ENCODE data around the gene KLHL35. TPM values are rescaled to one million over a fixed set of nuclear protein-coding genes. Genes with fewer than 3 reads are reported as not detected.
"Not testable (repeated sequence)": the region's sequence is repeated elsewhere in the genome, so short reads cannot be mapped to it uniquely, and the experiment has no call there.

Gene KLHL35
- polyA plus RNA-seq, 4 donors: 0.48 to 1.6 (median 0.82) TPM

DNA sequence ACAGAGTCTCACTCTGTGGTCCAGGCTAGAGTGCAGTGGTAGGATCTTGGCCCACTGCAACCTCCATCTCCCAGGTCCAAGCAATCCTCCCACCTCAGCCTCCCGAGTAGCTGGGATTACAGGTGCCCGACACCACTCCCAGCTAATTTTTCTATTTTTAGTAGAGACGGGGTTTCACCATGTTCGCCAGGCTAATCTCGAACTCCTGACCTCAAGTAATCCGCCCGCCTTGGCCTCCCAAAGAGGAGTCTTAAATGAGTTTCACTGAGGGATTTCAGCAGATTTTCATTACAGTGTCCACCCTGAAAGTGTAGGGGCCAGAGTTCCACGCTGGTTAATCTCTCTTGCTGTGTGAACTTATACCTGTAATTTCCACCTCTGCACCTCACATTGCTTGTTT lies 34.1 kb downstream of the KLHL35 start:
- no peak for DNase-seq (ENCODE audit: low read depth in 4 of 4, low spot score in 2 of 4)

DNA sequence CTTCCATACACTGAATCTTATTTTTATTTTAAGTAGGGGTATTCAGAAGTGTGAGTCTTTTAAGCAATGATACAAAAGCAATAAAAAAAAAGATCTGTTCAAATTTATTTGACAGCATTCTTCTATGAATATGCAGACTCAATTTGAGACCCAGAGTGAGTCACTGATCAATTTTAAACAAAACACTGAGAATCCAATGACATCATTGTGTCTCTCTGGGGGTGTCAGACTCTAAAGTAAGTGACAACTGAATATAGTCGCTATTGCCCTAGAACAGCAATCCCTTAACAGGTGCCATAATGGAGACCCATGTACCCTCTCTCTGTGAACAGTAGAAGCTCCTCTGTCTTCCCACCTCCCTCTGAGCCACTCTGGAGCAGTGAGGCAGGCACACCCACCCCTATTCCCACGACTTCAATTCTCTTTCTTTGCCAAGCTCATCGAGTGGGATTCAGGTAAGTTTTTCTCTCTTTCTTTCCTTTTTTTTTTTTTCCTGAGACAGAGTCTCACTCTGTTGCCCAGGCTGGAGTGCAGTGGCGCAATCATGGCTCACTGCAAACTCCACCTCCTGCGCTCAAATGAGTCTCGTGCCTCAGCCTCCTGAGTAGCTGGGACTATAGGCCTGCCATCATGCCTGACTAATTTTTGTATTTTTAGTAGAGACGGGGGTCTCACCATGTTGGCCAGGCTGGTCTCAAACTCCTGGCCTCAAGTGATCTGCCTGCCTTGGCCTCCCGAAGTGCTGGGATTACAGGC lies 38.7 kb downstream of the KLHL35 start:
- no peak for DNase-seq (ENCODE audit: low read depth in 4 of 4, low spot score in 2 of 4)

DNA sequence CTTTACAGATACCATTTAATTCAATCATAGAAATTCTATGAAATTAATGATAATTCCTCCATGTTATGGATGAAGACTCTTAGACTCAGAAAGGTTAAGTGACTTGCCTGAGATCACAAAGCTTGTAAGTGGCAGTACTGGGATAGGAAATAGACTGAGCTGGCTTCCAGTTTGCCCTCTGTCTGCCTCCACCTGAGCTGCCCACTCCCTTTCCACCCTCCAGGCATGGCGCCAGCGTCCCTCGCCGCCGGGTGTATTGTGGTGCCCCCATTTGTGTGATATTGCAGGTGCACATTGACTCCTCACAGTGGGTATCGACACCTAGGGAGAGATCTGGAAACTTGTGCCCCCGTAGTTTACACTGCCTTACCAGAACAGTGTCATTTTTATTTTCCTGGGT lies 43.1 kb downstream of the KLHL35 start:
- no peak for DNase-seq (ENCODE audit: low read depth in 4 of 4, low spot score in 2 of 4)

DNA sequence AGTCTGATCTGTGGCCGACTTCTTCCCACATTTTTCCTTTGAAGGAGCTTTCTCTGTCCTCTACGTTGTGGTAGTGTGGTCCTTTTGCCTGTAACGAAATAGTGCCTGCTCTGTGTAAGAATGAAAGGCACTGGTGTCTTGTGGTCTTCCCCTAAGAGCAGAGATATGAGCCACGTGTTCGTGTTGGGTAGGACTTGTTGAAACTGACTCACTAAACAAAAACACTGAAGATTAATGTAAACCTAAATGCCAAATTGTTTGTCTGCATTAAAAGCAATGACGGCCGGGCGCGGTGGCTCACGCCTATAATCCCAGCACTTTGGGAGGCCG lies 43.8 kb downstream of the KLHL35 start:
- DNase-seq (ENCODE audit: low read depth in 4 of 4, low spot score in 2 of 4): no peak

DNA sequence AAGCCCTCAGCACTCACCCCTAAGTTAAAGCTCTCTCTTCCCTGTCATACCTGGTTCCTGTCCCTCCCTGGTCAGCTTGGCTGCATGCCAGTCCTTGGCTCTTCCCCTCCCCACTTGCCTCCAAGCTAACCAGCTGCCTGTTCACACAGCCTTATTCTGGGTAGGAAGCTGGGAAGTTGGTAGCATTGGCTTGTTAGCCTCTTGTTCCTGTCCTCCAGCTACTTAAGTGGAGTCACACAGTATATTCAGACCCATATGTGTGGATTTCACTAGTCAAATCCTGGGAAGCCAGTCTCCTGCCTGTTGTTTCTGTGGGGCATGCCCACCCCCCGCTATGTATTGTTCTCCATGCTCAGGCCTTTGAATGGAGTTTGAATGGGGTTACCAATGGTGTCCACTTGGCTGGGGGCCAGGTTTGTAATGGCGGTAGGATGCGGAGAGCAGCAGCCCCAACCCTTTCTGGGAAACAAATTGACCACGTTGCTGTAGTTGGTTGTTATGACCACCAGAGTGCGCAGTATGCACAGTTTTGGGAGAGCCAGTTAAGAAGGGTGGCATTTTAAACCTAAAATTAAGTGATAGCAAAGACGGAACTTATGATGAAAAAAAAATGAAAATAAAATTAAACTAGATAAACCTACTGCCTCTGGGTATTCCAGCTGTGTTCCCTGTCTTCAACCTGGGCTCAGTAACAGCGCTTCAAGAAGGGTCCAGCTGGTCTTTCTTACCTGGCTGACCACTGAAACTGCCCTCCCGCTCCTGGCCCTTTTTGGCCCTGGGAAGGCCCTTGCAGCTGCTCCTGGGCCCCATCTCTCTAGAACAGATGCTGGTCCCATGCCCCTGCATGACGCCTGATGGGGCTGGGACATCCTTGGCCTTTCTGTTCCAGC lies 44.4 kb downstream of the KLHL35 start:
- peak in 2 of 4 donors; percentile 40 to 76 for DNase-seq (ENCODE audit: low read depth in 4 of 4, low spot score in 2 of 4)

DNA sequence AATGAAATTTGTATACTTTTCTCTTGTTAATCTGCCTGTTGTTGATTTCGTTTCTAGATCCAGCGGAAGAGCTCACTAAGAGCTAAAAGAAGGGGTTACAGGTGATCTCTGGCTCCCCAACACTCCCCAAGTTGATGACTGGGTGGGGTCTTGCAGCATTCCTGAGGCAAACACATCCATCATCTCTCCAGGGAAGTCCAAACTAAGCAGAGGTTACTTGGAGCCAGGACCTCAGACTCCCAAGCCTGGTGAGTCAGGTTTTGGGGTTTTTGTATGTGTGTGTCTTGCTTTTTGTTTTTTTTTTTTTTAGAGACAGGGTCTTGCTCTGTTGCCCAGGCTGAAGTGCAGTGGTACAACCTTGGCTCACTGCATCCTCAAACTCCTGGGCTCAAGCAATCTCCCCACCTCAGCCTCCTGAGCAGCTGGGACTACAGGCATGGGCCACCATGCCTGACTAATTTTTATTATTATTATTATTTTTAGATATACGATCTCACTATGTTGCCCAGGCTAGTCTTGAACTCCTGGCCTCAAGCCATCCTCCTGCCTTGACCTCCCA lies 45.2 kb downstream of the KLHL35 start:
- DNase-seq (ENCODE audit: low read depth in 4 of 4, low spot score in 2 of 4): no peak

DNA sequence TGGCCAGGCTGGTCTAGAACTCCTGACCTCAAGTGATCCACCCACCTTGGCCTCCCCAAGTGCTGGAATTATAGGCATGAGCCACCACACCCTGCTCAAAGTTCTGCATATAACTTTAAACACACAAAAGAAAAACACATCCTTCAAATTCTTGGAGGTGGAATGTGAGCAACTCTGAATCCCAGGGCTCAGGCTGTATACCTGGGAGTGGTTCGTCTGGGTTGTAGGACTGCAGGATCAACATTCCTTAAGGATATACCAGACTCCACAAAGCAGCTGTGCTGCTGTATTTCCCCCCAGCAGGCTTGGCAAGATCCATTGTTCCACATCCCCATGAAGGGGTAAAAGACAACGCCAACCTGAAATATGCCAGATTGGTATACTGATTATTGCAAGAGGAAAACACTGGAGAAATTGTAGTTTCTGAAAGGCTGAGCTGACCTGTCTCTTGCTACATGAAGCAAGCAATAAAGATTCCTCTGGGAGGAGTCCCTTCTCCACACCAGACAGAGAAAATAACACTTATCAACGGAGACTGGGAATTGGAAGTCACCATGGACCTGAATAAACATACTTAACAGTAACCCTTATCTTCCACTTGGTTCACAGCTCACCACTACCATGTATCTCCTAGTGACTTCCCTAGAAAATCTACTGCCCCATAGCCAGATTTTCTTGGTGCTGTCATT lies 45.9 kb downstream of the KLHL35 start:
- no peak for DNase-seq (ENCODE audit: low read depth in 4 of 4, low spot score in 2 of 4)

DNA sequence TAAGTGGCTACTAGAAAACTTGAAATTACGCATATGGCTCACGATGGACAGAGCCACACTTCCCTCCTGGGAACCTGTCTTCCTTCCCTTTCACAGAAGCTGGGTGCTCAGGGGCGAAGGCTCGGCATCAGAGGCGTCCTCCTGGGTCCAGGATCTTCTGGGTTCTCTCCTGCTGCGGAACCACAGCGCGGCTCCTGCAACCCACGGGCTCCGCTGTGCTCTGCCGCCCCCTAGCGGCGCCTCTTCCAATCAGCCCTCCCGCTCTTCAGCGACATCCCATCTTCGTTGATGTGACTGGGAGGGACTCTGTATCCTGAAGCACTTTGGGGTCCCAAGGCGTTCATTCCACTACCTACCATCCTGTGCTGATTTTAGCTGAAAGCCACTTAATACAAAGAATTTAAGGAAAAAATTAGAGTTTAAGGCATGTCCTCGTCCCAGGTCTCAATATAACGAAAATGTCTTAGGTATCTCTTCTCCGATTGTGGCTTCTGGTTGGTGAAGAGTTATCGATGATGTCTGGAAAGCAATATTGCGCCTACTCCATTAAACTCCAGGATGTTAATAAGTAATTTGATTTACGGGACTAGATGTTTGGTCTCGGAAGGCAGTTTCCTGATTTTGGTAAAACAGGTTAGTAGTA lies 48.4 kb downstream of the KLHL35 start:
- peak in 2 of 4 donors; percentile 25 to 40 for DNase-seq (ENCODE audit: low read depth in 4 of 4, low spot score in 2 of 4)

DNA sequence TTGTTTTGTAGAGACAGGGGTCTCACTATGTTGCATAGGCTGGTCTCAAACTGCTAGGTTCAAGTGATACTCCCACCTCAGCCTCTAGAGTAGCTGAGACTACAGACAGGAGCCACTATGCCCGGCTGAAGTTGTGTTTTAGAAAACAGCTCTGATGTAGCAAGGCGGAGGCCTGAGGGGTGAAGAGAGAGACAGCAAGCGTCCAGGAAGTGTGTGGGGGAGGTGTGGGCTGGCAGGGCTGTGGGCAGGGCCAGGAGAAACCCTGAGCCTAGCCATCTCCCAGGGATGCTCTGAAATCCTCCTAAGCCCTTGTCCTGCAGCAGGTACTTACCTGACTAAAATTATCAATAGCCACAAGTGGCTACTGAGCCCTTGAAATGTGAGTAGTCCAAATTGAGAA lies 49.8 kb downstream of the KLHL35 start:
- DNase-seq (ENCODE audit: low read depth in 4 of 4, low spot score in 2 of 4): no peak

DNA sequence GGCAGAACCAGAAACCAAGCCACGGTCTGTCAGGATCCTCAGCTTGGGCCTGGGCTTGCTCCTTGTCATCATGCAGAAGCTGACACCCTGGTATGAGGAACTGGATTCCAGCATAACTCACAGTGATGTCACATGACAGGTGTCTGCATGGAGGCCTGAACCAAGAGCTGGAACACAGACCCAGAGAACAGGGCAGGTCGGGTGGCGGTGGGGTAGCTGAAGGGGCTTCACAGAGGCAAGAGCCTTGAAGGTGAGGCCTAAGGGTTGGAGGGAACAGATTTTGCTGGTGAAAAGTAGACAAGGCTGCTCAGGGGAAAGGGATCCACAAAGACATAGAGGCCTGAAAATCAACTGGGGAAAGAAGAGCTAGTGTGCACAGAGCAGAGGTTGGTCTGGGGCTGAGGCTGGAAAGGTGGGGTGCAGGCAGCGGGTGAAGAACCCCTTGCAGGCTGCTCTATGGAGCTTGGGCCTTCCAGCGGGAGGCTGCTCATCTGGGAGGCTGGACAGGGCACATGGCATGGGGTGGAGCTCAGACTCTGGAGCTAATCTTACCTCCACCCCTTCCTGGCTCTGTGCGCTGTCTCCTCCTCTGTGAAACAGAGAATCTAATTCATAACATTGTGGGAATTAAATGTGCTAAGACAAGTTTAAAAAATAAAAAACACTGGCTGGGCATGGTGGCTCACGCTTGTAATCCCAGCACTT lies 52.1 kb downstream of the KLHL35 start:
- no peak for DNase-seq (ENCODE audit: low read depth in 4 of 4, low spot score in 2 of 4)

DNA sequence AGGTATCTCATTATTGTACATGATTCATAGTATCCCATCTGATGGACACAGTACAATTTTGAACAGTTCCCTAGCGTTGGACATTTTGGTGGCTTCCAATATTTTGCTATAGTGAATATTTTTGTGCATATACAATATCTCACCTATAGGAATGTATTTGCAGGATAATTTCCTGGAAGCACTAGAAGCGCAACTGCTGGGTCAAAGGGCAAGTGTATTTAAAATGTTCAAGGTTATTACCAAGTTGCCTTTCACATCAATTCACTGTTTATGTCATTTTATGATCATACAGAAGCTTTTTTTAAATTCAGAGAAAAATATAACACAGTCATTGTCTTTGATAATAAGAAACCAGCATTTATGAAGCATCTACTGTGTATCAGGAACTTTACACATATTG lies 52.8 kb downstream of the KLHL35 start:
- DNase-seq (ENCODE audit: low read depth in 4 of 4, low spot score in 2 of 4): no peak

DNA sequence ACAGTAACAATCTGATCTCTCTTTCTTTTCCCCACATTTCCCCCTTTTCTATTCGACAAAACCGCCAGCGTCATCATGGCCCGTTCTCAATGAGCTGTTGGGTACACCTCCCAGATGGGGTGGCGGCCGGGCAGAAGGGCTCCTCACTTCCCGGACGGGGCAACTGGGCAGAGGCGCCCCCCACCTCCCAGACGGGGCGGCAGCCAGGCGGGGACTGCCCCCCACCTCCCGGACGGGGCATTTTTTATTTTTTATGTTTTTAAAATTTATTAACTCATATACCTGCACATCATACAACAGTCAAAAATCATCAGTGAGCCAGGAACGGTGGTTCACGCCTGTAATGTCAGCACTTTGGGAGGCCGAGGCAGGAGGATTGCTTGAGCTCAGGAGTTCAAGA lies 54.2 kb downstream of the KLHL35 start:
- DNase-seq (ENCODE audit: low read depth in 4 of 4, low spot score in 2 of 4): not testable (repeated sequence)

DNA sequence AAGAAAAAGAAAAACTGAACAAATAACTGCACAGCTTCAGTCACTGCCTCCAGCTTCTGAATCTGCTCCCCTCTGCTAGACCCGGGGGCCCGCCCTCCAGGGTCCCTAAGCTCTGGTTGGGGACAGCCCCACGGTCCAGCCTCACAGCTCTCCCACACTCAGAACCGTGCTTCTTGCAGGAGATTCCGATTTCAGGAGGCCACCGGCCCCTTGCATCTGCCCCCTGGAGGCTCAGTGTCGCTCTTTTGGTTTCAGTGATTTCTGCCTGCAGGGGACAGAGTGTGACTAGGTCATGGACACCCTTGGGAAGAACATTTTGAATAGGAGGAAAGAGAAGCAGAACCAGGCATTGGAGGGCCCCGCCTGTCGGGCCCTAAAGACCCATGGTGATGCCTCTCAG lies 56.8 kb downstream of the KLHL35 start:
- no peak for DNase-seq (ENCODE audit: low read depth in 4 of 4, low spot score in 2 of 4)

DNA sequence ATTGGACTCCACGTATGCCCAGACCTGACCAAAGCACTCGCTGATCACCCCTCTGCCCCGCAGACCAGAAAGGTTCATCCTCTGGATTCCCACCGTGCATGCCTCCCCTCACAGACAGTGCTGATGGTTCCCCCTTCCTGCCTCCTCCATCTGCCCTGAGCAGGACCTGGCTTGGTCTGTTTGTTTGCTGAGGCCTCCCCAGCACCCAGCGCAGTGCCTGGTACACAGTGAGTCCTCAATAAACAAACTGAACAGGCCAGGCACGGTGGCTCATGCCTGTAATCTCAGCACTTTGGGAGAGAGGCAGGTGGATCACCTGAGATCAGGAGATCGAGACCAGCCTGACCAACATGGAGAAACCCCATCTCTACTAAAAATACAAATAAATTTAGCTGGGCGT lies 57.4 kb downstream of the KLHL35 start:
- no peak for DNase-seq (ENCODE audit: low read depth in 4 of 4, low spot score in 2 of 4)

DNA sequence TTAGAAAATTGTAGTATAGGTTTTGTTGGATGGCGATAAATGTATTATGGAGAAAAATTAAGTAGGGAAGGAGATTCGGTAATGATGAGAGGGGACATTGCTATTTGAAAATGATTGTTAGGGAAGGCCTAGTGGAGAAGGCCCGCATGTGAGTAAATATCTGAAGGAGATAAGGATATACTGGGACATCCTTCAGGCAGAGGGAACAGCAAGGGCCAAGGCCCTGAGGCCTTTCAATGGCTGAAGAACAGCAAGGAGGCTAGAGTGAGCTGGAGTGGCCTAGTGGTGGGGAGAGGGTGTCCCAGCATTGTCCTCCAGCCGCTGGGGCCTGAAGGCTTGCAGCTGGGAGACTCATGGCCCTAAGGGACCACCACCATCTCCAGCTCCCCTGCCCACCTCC lies 58.4 kb downstream of the KLHL35 start:
- no peak for DNase-seq (ENCODE audit: low read depth in 4 of 4, low spot score in 2 of 4)

DNA sequence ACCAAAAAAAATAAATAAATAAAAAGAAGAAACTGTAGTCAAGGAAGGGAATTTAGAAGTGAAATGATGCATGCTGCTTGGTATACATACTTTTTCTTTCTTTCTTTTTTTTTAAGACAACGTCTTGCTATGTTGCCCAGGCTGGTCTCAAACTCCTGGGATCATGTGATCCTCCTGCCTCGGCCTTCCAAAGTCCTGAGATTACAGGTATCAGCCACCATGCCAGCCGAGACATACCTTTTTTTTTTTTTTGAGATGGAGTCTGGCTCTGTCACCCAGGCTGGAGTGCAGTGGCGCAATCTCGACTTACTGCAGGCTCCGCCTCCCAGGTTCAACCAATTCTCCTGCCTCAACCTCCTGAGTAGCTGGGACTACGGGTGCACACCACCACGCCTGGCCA lies 59.8 kb downstream of the KLHL35 start:
- DNase-seq (ENCODE audit: low read depth in 4 of 4, low spot score in 2 of 4): no peak
